Activated T-helper 17 cell treated with anti-CD3 and anti-CD28 coated beads, Interleukin-2, amount 50 U/mL, for 72 hours (primary cell): Measurements from ENCODE around the gene KIAA0513. TPM values are rescaled to one million over a fixed set of nuclear protein-coding genes. Genes with fewer than 3 reads are reported as not detected.
A peak's percentile ranks its signal among the peaks of the same experiment; 100 is the strongest.

Experiments
- ATAC-seq: fragments of 150-1000 bp; cut with Tn5 transposase; replicated peaks from 2 replicates; pipeline ENCODE4 v1.10.0; 2021; ENCODE audit warnings: mild to moderate bottlenecking, moderate library complexity
- H3K27ac Mint-ChIP-seq: one replicate; pipeline ENCODE4 v1.8.0; 2022; ENCODE audit warnings: mixed read lengths
- H3K27me3 Mint-ChIP-seq: one replicate; pipeline ENCODE4 v1.8.0; 2022; ENCODE audit warnings: mixed read lengths
- H3K36me3 Mint-ChIP-seq: one replicate; pipeline ENCODE4 v1.8.0; 2022; ENCODE audit warnings: low read depth, mild to moderate bottlenecking, mixed read lengths
- H3K4me1 Mint-ChIP-seq: one replicate; pipeline ENCODE4 v1.8.0; 2022; ENCODE audit warnings: mixed read lengths
- H3K4me3 Mint-ChIP-seq: one replicate; pipeline ENCODE4 v1.8.0; 2022; ENCODE audit warnings: mild to moderate bottlenecking, mixed read lengths
- H3K9me3 Mint-ChIP-seq: one replicate; pipeline ENCODE4 v1.8.0; 2022; ENCODE audit warnings: mixed read lengths
- total RNA-seq, 2 donors: library from RNA; stranded (reverse); gene quantifications; one replicate each; pipeline ENCODE4 v1.2.3, GENCODE V29; 2022

The KIAA0513 gene
- total RNA-seq, 2 donors from 2014 or later, result 3.9 to 9.6 TPM

DNA sequence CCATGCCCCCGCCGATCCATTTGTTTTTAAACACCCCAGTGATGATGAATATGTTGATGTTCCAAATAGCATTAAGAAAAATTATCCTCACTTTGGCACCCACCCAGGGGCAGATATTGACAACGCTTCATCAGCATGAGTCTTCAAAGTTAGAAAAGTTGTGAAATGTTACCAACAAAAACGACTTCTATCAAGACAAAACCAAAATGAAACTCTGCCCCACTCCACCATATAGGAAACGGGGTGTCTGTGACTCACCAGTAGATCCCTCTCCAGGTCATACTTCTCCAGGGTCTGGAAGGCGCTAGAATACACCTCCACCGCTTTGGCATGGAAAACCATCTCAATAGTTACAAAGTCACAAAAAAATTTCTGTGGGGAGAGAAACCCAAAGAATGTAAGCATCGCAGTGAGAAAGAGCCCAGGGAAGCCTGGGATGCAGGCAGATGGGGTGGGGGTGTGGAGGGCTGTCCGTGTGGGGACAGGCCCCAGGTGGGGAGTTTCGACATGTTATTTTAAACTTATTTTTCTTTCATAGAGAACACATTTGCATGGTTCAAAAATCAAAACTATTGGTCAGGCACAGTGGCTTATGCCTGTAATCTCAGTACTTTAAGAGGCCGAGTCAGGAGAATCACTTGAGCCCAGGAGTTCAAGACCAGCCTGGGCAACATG, 74.5 kb downstream of the KIAA0513 start:
- no peak for ATAC-seq
- H3K36me3 Mint-ChIP-seq, result no peaks in the 10 kb centered on the region
- H3K9me3 Mint-ChIP-seq, result no peaks in the 10 kb centered on the region
- H3K27ac Mint-ChIP-seq, result no peak overlapping the region
- H3K4me1 Mint-ChIP-seq, result peaks cover 18% of the 10 kb centered on the region
- H3K4me3 Mint-ChIP-seq, result no peak overlapping the region
- H3K27me3 Mint-ChIP-seq, result no peaks in the 10 kb centered on the region

GRCh38 chr16:85103114-85104079, 75.8 kb downstream of the KIAA0513 start:
- Mint-ChIP-seq H3K36me3 (no peaks in the 10 kb centered on the region), H3K27ac (no peak overlapping the region)
- no peak for ATAC-seq

GRCh38 chr16:85104147-85104546, 76.6 kb downstream of the KIAA0513 start:
- Mint-ChIP-seq H3K4me1 (peaks cover 18% of the 10 kb centered on the region), H3K27me3 (no peaks in the 10 kb centered on the region), H3K9me3 (no peaks in the 10 kb centered on the region), H3K36me3 (no peaks in the 10 kb centered on the region), H3K4me3 (no peak overlapping the region), H3K27ac (no peak overlapping the region)
- no peak for ATAC-seq

More at GRCh38 chr16:85103114-85104079, 75.8 kb downstream of the KIAA0513 start:
- Mint-ChIP-seq H3K9me3 (no peaks in the 10 kb centered on the region), H3K4me1 (peaks cover 18% of the 10 kb centered on the region), H3K4me3 (no peak overlapping the region), H3K27me3 (no peaks in the 10 kb centered on the region)

GRCh38 chr16:85104821-85105391, 77.3 kb downstream of the KIAA0513 start:
- peak overlapping the region; percentile 25 for H3K4me3 Mint-ChIP-seq
- H3K36me3 Mint-ChIP-seq, result no peaks in the 10 kb centered on the region

GRCh38 chr16:85105475-85105874, 77.9 kb downstream of the KIAA0513 start:
- no peaks in the 10 kb centered on the region for H3K36me3 Mint-ChIP-seq
- peak overlapping the region; percentile 82 for H3K27ac Mint-ChIP-seq
- peak overlapping the region; percentile 25 for H3K4me3 Mint-ChIP-seq
- no peaks in the 10 kb centered on the region for H3K27me3 Mint-ChIP-seq
- no peak for ATAC-seq
- no peaks in the 10 kb centered on the region for H3K9me3 Mint-ChIP-seq
- H3K4me1 Mint-ChIP-seq, result peaks cover 18% of the 10 kb centered on the region

More at GRCh38 chr16:85104821-85105391, 77.3 kb downstream of the KIAA0513 start:
- peak; percentile 67 for ATAC-seq
- H3K4me1 Mint-ChIP-seq, result peaks cover 18% of the 10 kb centered on the region
- no peaks in the 10 kb centered on the region for H3K27me3 Mint-ChIP-seq
- no peaks in the 10 kb centered on the region for H3K9me3 Mint-ChIP-seq
- peak overlapping the region; percentile 82 for H3K27ac Mint-ChIP-seq

- Mint-ChIP-seq H3K4me3 (no peak overlapping the region), H3K27ac (no peak overlapping the region), H3K4me1 (peaks cover 18% of the 10 kb centered on the region), H3K36me3 (no peaks in the 10 kb centered on the region), H3K9me3 (no peaks in the 10 kb centered on the region), H3K27me3 (no peaks in the 10 kb centered on the region)
- ATAC-seq, result no peak
Measured at GRCh38 chr16:85107083-85107482, 79.5 kb downstream of the KIAA0513 start.

GRCh38 chr16:85107532-85107931, 79.9 kb downstream of the KIAA0513 start:
- Mint-ChIP-seq H3K4me1 (peaks cover 18% of the 10 kb centered on the region), H3K27ac (no peak overlapping the region), H3K9me3 (no peaks in the 10 kb centered on the region), H3K36me3 (no peaks in the 10 kb centered on the region), H3K4me3 (no peak overlapping the region), H3K27me3 (no peaks in the 10 kb centered on the region)
- no peak for ATAC-seq

DNA sequence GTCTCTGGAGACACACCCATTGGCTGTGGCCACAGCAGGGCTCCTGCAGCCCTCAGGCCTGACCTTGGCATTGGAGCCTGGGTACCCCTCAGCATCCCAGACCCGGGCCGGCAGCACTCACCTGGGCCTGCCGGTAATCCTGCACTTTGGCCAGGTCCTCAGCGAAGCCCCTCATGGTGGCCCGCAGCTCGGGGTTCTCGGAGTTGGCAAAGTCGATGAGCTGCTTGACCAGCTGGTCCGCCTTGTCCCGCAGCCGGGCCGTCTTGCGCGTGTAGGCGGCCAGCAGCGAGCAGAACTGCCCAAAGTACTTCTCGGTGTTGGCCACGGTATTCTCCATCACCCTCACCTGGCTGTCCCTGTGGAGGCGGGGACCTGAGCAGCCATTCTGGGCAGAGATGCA, 82.5 kb downstream of the KIAA0513 start:
- Mint-ChIP-seq H3K36me3 (no peaks in the 10 kb centered on the region), H3K4me3 (no peak overlapping the region), H3K4me1 (peaks cover 12% of the 10 kb centered on the region), H3K9me3 (no peaks in the 10 kb centered on the region), H3K27me3 (no peaks in the 10 kb centered on the region), H3K27ac (no peak overlapping the region)
- ATAC-seq, result no peak

DNA sequence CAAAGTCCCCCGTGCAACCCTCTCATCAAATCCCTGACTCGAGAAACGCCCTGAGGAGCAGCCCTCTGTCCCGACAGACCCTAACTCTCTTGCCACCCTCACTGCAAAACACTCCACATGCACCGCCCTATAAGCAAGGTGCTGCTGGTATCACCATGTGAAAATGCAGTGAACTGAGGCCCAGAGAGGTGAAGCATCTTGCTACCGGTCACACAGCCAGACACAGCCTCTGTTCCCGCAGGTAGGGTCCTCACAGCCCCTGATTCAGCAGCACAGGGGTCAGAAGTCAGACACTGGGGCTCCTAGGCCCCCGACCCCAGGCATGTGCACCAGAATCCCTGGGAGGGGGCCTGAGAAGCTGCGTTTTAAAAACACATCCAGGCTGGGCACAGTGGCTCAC, 83.6 kb downstream of the KIAA0513 start:
- Mint-ChIP-seq H3K4me1 (peaks cover 5% of the 10 kb centered on the region), H3K27me3 (no peaks in the 10 kb centered on the region), H3K36me3 (no peaks in the 10 kb centered on the region), H3K4me3 (no peak overlapping the region), H3K27ac (no peak overlapping the region), H3K9me3 (no peaks in the 10 kb centered on the region)
- ATAC-seq, result no peak

- no peak within 1 kb of the TSS for H3K27ac Mint-ChIP-seq
- H3K4me3 Mint-ChIP-seq, result no peak within 1 kb of the TSS
- H3K9me3 Mint-ChIP-seq, result no peaks in the 10 kb centered on the region
Measured at GRCh38 chr16:85112364-85112763, 84.8 kb downstream of the KIAA0513 start, which contains the start of gene CIBAR2. Gene CIBAR2, minus strand, starts transcription at chr16:85112472. Its CDS starts 120 bp downstream, at chr16:85112352.

GRCh38 chr16:85113168-85113733, 85.7 kb downstream of the KIAA0513 start:
- H3K4me1 Mint-ChIP-seq, result peaks cover 5% of the 10 kb centered on the region
- no peak for ATAC-seq
- H3K9me3 Mint-ChIP-seq, result no peaks in the 10 kb centered on the region
- H3K27ac Mint-ChIP-seq, result no peak overlapping the region
- H3K36me3 Mint-ChIP-seq, result no peaks in the 10 kb centered on the region
- no peak overlapping the region for H3K4me3 Mint-ChIP-seq
- no peaks in the 10 kb centered on the region for H3K27me3 Mint-ChIP-seq

More at GRCh38 chr16:85112364-85112763, 84.8 kb downstream of the KIAA0513 start, which contains the start of gene CIBAR2:
- H3K4me1 Mint-ChIP-seq, result peaks cover 5% of the 10 kb centered on the region
- H3K36me3 Mint-ChIP-seq, result no peaks in the 10 kb centered on the region
- no peak for ATAC-seq
- no peaks in the 10 kb centered on the region for H3K27me3 Mint-ChIP-seq

- Mint-ChIP-seq H3K4me3 (no peak overlapping the region), H3K27me3 (no peaks in the 10 kb centered on the region), H3K4me1 (peaks cover 5% of the 10 kb centered on the region), H3K9me3 (no peaks in the 10 kb centered on the region), H3K36me3 (no peaks in the 10 kb centered on the region), H3K27ac (no peak overlapping the region)
- no peak for ATAC-seq
Measured at GRCh38 chr16:85113913-85114312, 86.3 kb downstream of the KIAA0513 start.

- Mint-ChIP-seq H3K4me3 (peak overlapping the region; percentile 60), H3K27ac (peak overlapping the region; percentile 63), H3K9me3 (no peaks in the 10 kb centered on the region), H3K27me3 (no peaks in the 10 kb centered on the region), H3K4me1 (peaks cover 5% of the 10 kb centered on the region), H3K36me3 (no peaks in the 10 kb centered on the region)
- ATAC-seq, result peak; percentile 92
Measured at GRCh38 chr16:85114909-85115567, 87.4 kb downstream of the KIAA0513 start.

DNA sequence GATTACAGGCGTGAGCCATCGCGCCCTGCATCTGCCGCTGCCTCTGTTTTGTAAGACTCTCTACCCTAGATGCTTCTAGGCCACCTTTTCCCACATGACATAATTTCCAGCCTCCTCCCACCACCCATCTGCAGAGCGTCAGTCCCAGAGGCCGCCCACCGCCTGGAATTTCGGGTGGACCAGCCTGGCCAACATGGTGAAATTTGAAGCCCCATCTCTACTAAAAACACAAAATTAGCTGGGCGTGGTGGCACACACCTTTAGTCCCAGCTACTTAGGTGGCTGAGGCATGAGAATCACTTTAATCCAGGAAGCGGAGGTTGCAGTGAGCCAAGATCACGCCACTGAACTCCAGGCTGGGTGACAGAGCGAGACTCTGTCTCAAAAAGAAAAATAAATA, 89.8 kb downstream of the KIAA0513 start:
- Mint-ChIP-seq H3K27ac (no peak overlapping the region), H3K36me3 (no peaks in the 10 kb centered on the region), H3K4me3 (no peak overlapping the region), H3K4me1 (peaks cover 5% of the 10 kb centered on the region), H3K27me3 (no peaks in the 10 kb centered on the region), H3K9me3 (no peaks in the 10 kb centered on the region)
- ATAC-seq, result no peak
